Neural progenitor cell (in vitro differentiated cells): Measurements from ENCODE around the gene KRT79. TPM values are rescaled to one million over a fixed set of nuclear protein-coding genes. Genes with fewer than 3 reads are reported as not detected.

Experiments
- DNase-seq: peaks from one replicate; pipeline ENCODE4 v3.0.0-alpha.2; 2016; ENCODE audit warnings: low spot score
- H2AFZ ChIP-seq: fragments of 200-600 bp; sonication (generic); replicated peaks from 2 replicates; pipeline ENCODE4 v1.6.1; 2016; ENCODE audit warnings: antibody characterized with exemption
- H3F3A ChIP-seq: fragments of 200-600 bp; sonication (generic); 2 replicates; pipeline ENCODE4 v1.6.1; 2016; ENCODE audit warnings: antibody characterized with exemption, low read depth
- H3K27ac ChIP-seq: fragments of 200-600 bp; sonication (generic); 2 replicates; pipeline ENCODE4 v1.5.1; 2016; ENCODE audit warnings: mild to moderate bottlenecking
- H3K27me3 ChIP-seq: fragments of 200-600 bp; sonication (generic); 2 replicates; pipeline ENCODE4 v1.6.1; 2016; ENCODE audit warnings: mild to moderate bottlenecking, moderate library complexity
- H3K36me3 ChIP-seq: fragments of 200-600 bp; sonication (generic); 2 replicates; pipeline ENCODE4 v1.5.1; 2016
- H3K4me1 ChIP-seq: fragments of 200-600 bp; sonication (generic); 2 replicates; pipeline ENCODE4 v1.6.1; 2016; ENCODE audit warnings: mixed run types
- H3K4me2 ChIP-seq: fragments of 200-600 bp; sonication (generic); 2 replicates; pipeline ENCODE4 v1.6.1; 2016
- H3K4me3 ChIP-seq: fragments of 200-600 bp; sonication (generic); 2 replicates; pipeline ENCODE4 v1.5.1; 2016
- H3K79me2 ChIP-seq: fragments of 200-600 bp; sonication (generic); 2 replicates; pipeline ENCODE4 v1.6.1; 2016; ENCODE audit warnings: low read depth
- H3K9ac ChIP-seq: fragments of 200-600 bp; sonication (generic); 2 replicates; pipeline ENCODE4 v1.6.1; 2016
- H3K9me3 ChIP-seq: fragments of 200-600 bp; sonication (generic); 2 replicates; pipeline ENCODE4 v1.5.1; 2016; ENCODE audit warnings: low read depth
- H4K20me1 ChIP-seq: fragments of 200-600 bp; sonication (generic); 2 replicates; pipeline ENCODE4 v1.6.1; 2016; ENCODE audit warnings: low read depth
- H3K27ac Mint-ChIP-seq: 3 replicates; pipeline ENCODE4 v1.8.0; 2021; ENCODE audit warnings: mixed read lengths
- H3K27me3 Mint-ChIP-seq: 2 replicates; pipeline ENCODE4 v1.8.0; 2022; ENCODE audit warnings: low read depth, mild to moderate bottlenecking, inconsistent platforms, moderate library complexity, mixed read lengths; ENCODE audit not compliant: insufficient read depth
- H3K36me3 Mint-ChIP-seq: 3 replicates; pipeline ENCODE4 v1.8.0; 2021; ENCODE audit warnings: mixed read lengths
- H3K4me1 Mint-ChIP-seq: 3 replicates; pipeline ENCODE4 v1.8.0; 2021; ENCODE audit warnings: mixed read lengths
- H3K4me3 Mint-ChIP-seq: 3 replicates; pipeline ENCODE4 v1.8.0; 2021; ENCODE audit warnings: mild to moderate bottlenecking, moderate library complexity, mixed read lengths
- H3K9me3 Mint-ChIP-seq: 3 replicates; pipeline ENCODE4 v1.8.0; 2020; ENCODE audit warnings: mixed read lengths
- EZH2 ChIP-seq: fragments of 200-600 bp; sonication (generic); IDR thresholded peaks from 2 replicates; pipeline ENCODE4 v1.6.1; 2017; ENCODE audit warnings: antibody characterized with exemption, mild to moderate bottlenecking, moderate library complexity
- EZH2phosphoT487 ChIP-seq: fragments of 200-600 bp; sonication (generic); IDR thresholded peaks from 2 replicates; pipeline ENCODE4 v1.6.1; 2017; ENCODE audit warnings: antibody characterized with exemption
- total RNA-seq: library from RNA; depleted of rRNA; stranded (reverse); fragments of >200 nt; gene quantifications from 2 replicates; pipeline ENCODE4 v1.2.3, GENCODE V29; 2015; ENCODE audit warnings: low replicate concordance
- TF ChIP-seq, protein P1 (sequence below): fragments of 200-600 bp; sonication (generic); IDR thresholded peaks from 2 replicates; pipeline ENCODE4 v1.5.1; 2017; ENCODE audit warnings: antibody characterized with exemption, mild to moderate bottlenecking

Gene KRT79
- total RNA-seq, 1 donor from 2014 or later, result not detected

DNA sequence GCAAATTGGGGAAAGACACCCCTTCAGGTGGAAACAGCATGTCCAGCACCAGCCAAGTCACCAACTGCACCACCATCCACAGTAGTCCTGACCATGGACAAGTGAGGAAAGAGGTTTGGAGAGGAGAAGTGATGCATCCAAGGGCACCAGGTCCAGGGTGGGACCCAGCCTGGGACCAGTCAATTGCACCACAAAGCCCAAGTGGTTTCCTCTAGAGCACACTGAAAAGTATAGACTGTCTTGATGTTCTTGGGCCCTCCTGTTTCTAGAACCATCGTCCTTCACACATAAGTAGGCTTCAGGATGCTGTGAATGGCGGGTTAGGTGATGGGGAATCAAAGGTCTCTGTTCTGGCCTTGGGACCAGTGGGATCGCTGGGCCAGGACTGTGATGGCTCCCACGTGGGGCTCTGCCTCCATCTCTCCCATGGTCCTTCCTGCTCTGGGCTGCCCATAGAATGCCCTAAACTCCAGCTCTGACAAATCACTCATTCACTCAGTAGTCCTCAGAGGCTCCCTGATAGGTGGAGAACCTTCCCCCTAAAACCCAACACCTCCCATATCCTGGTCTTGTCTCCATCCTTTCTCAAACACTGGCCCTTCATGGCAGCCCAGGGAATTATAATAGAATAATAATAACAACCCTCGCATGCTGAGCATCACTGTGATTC lies 9.2 kb downstream of the KRT79 start:
- Histone ChIP-seq H3K27me3 (no peaks in the 10 kb centered on the region), H2AFZ (no peak overlapping the region), H3K4me2 (no peak overlapping the region), H3K27ac (no peak overlapping the region), H3K36me3 (no peaks in the 10 kb centered on the region), H3F3A (no peaks in the 10 kb centered on the region), H3K4me1 (peaks cover 14% of the 10 kb centered on the region), H3K9ac (no peak overlapping the region), H3K9me3 (no peaks in the 10 kb centered on the region), H3K79me2 (no peaks in the 10 kb centered on the region), H4K20me1 (no peaks in the 10 kb centered on the region), H3K4me3 (no peak overlapping the region)
- H3K27me3 Mint-ChIP-seq, result peaks cover 10% of the 10 kb centered on the region
- DNase-seq, result no peak
- no peaks in the 10 kb centered on the region for H3K36me3 Mint-ChIP-seq
- H3K4me3 Mint-ChIP-seq, result no peak overlapping the region
- TF ChIP-seq EZH2phosphoT487, result no peak
- TF ChIP-seq, protein P1, sequence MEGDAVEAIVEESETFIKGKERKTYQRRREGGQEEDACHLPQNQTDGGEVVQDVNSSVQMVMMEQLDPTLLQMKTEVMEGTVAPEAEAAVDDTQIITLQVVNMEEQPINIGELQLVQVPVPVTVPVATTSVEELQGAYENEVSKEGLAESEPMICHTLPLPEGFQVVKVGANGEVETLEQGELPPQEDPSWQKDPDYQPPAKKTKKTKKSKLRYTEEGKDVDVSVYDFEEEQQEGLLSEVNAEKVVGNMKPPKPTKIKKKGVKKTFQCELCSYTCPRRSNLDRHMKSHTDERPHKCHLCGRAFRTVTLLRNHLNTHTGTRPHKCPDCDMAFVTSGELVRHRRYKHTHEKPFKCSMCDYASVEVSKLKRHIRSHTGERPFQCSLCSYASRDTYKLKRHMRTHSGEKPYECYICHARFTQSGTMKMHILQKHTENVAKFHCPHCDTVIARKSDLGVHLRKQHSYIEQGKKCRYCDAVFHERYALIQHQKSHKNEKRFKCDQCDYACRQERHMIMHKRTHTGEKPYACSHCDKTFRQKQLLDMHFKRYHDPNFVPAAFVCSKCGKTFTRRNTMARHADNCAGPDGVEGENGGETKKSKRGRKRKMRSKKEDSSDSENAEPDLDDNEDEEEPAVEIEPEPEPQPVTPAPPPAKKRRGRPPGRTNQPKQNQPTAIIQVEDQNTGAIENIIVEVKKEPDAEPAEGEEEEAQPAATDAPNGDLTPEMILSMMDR, result no peak
- no peak for TF ChIP-seq EZH2
- H3K9me3 Mint-ChIP-seq, result no peaks in the 10 kb centered on the region
- peaks cover 11% of the 10 kb centered on the region for H3K4me1 Mint-ChIP-seq
- no peak overlapping the region for H3K27ac Mint-ChIP-seq

DNA sequence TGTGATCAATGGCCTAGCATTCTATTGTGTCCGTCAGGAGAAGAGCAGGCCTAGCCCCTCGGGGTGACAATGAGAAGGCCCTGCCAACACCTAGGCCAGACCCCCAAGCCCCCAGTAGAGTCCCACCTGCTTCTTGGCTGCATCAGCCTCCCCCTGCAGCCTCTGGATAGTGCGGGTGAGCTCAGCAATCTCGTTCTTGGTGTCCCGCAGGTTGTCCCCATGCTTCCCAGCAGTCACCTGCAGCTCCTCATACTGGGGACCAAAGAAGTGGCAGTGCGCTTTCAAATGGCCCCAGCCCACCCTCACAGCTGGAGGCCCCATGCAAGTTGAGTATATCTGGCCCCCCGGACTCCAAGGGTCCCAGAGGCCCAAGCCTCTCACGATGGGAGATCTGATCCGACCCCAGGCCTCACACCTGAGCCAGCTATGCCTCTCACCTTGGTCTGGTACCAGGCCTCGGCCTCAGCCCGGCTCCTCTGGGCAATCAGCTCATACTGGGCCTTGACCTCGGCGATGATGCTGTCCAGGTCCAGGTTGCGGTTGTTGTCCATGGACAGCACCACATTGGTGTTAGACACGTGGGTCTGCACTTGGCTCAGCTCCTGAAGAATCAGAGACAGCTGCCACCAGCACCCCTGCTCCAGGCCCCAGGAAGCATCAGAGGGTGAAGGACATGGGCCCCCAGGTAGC lies 10.2 kb downstream of the KRT79 start:
- Histone ChIP-seq H3K4me1 (peaks cover 24% of the 10 kb centered on the region), H3K9me3 (no peaks in the 10 kb centered on the region), H3K79me2 (no peaks in the 10 kb centered on the region), H3K27ac (no peak overlapping the region), H3K4me3 (no peak overlapping the region), H3F3A (peaks cover 1% of the 10 kb centered on the region), H3K4me2 (no peak overlapping the region), H3K36me3 (no peaks in the 10 kb centered on the region), H3K27me3 (no peaks in the 10 kb centered on the region), H3K9ac (no peak overlapping the region), H2AFZ (no peak overlapping the region), H4K20me1 (no peaks in the 10 kb centered on the region)
- H3K4me3 Mint-ChIP-seq, result no peak overlapping the region
- no peaks in the 10 kb centered on the region for H3K36me3 Mint-ChIP-seq
- H3K27me3 Mint-ChIP-seq, result peaks cover 14% of the 10 kb centered on the region
- no peak for DNase-seq
- TF ChIP-seq, protein P1, result no peak
- TF ChIP-seq EZH2phosphoT487 (no peak), EZH2 (no peak)
- peaks cover 16% of the 10 kb centered on the region for H3K4me1 Mint-ChIP-seq
- H3K9me3 Mint-ChIP-seq, result no peaks in the 10 kb centered on the region
- H3K27ac Mint-ChIP-seq, result no peak overlapping the region

DNA sequence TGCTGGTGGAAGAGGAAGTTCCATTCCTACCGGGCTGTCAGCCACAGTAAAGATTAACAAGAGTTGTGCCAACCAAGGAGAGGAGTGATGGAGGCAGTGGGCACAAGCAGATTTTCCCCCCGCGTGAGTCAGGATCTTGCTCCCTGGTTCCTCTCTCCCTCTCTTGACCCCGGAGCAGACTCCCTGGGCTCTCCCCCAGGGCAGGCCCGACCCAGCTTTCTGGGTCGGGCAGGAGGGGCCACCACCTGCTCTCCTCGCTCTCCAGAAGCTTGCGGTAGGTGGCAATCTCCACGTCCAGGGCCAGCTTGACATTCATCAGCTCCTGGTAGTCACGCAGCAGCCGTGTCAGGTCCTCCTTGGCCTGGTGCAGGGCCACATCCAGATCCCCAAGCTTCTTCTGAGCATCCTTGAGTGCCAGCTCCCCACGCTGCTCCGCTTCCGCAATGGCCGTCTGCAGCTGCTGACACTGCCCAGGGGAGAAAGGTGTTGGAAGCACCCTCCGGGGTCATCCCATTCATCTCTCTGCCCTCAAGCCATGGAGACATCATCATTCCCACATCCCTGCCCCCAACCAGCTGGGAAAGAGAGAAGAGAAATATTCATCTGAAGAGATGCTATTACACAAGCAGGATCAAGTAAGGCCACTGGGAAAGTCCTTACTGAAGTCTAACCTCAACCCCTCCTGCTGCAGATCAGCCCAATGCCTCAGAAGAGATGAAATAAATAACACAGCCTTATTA lies 11.2 kb downstream of the KRT79 start:
- peaks cover 33% of the 10 kb centered on the region for H3K4me1 ChIP-seq
- no peak overlapping the region for H3K9ac ChIP-seq
- peaks cover 11% of the 10 kb centered on the region for H3F3A ChIP-seq
- H3K27me3 Mint-ChIP-seq, result peaks cover 14% of the 10 kb centered on the region
- H3K27me3 ChIP-seq, result no peaks in the 10 kb centered on the region
- no peaks in the 10 kb centered on the region for H4K20me1 ChIP-seq
- H3K36me3 ChIP-seq, result no peaks in the 10 kb centered on the region
- no peak overlapping the region for H2AFZ ChIP-seq
- DNase-seq, result no peak
- no peak overlapping the region for H3K27ac Mint-ChIP-seq
- no peaks in the 10 kb centered on the region for H3K79me2 ChIP-seq
- no peak overlapping the region for H3K27ac ChIP-seq
- no peak overlapping the region for H3K4me3 Mint-ChIP-seq
- H3K36me3 Mint-ChIP-seq, result no peaks in the 10 kb centered on the region
- TF ChIP-seq EZH2phosphoT487, result no peak
- no peak for TF ChIP-seq EZH2
- TF ChIP-seq, protein P1, result no peak
- no peaks in the 10 kb centered on the region for H3K9me3 Mint-ChIP-seq
- no peak overlapping the region for H3K4me3 ChIP-seq
- H3K4me2 ChIP-seq, result no peak overlapping the region
- no peaks in the 10 kb centered on the region for H3K9me3 ChIP-seq
- H3K4me1 Mint-ChIP-seq, result peaks cover 25% of the 10 kb centered on the region
